HepG2 (cell line): ENCODE measurements around the gene SMTN. TPM values are rescaled to one million over a fixed set of nuclear protein-coding genes. Genes with fewer than 3 reads are reported as not detected.
A peak's percentile ranks its signal among the peaks of the same experiment; 100 is the strongest.

ENCODE experiments used
- CTCF ChIP-seq: sonication (generic); formaldehyde crosslinking; IDR thresholded peaks from 2 replicates; pipeline ENCODE4 v1.5.0; 2020; ENCODE audit warnings: mild to moderate bottlenecking, missing genetic modification reagents, moderate library complexity
- GABPA ChIP-seq, 2 experiments: IDR thresholded peaks; 2 replicates each; pipeline ENCODE4 v1.6.1; 2011 to 2016; ENCODE audit warnings: low read depth in 2 of 2, low read length in 1 of 2, missing biosample characterization in 1 of 2, missing genetic modification characterization in 1 of 2
- GPBP1L1 ChIP-seq: sonication (generic); formaldehyde crosslinking; IDR thresholded peaks from 2 replicates; pipeline ENCODE4 v1.5.0; 2020; ENCODE audit warnings: mild to moderate bottlenecking, missing genetic modification reagents
- JUND ChIP-seq: sonication (generic); formaldehyde crosslinking; IDR thresholded peaks from 2 replicates; pipeline ENCODE4 v1.8.0; 2022; ENCODE audit warnings: mild to moderate bottlenecking, missing genetic modification reagents
- SAP130 ChIP-seq: IDR thresholded peaks from 2 replicates; pipeline ENCODE4 v1.6.1; 2016; ENCODE audit warnings: low read depth
- SYNCRIP ChIP-seq: fragments of 200-400 bp; formaldehyde crosslinking; IDR thresholded peaks from 2 replicates; pipeline ENCODE4 v1.6.1; 2018; ENCODE audit warnings: mild to moderate bottlenecking, low read depth, low read length; ENCODE audit not compliant: insufficient read depth
- ZBTB7A ChIP-seq: sonication (generic); formaldehyde crosslinking; IDR thresholded peaks from 2 replicates; pipeline ENCODE4 v1.8.0; 2022; ENCODE audit warnings: mild to moderate bottlenecking, missing genetic modification reagents
- polyA plus RNA-seq, 8 experiments: library from polyadenylated mRNA; depleted of rRNA in 3 of 8; stranded (reverse) in 7 of 8; unstranded in 1 of 8; fragments of >200 nt; fragmentation: Illumina TruSeq in 4 of 8; extraction: Trizol in 4 of 8; gene quantifications; 2 replicates each; pipeline versions ENCODE4 v1.2.1 to v1.2.3, GENCODE V29; 2011 to 2016; ENCODE audit warnings: low read depth in 4 of 8, missing spikeins in 1 of 8, mixed read lengths in 1 of 8; ENCODE audit not compliant: insufficient read depth in 1 of 8
- total RNA-seq, 5 experiments: library from RNA; depleted of rRNA; stranded (reverse); fragments of >200 nt; fragmentation: Illumina TruSeq; extraction: Trizol; gene quantifications; 2 replicates each; pipeline ENCODE4 v1.2.3, GENCODE V29; 2016; ENCODE audit warnings: low read depth in 1 of 5
- TF ChIP-seq, protein P1 (sequence below): sonication (generic); formaldehyde crosslinking; IDR thresholded peaks from 2 replicates; pipeline ENCODE4 v1.4.0; 2020; ENCODE audit warnings: missing genetic modification reagents
- TF ChIP-seq, protein P2 (sequence below): sonication (generic); formaldehyde crosslinking; IDR thresholded peaks from 2 replicates; pipeline ENCODE4 v1.4.0; 2020; ENCODE audit warnings: missing genetic modification reagents

Gene SMTN
- total and polyA plus RNA-seq, 2 of the 13 experiments (the other 11 are each of a cell fraction or from before 2014, with no cell fraction given): 14.7 to 26.1 TPM

- TF ChIP-seq CTCF (CRISPR knock-in tag) (no peak), GABPA (IDR thresholded peaks at IDR 0.05; ENCODE audit: low read depth, low read length) (no peak), GABPA (CRISPR knock-in tag; IDR thresholded peaks at IDR 0.05; ENCODE audit: low read depth) (peak; percentile 45; the same call in 1 of the 2 replicates), SAP130 (CRISPR knock-in tag) (peak; percentile 16; the same call in 1 of the 2 replicates), ZBTB7A (CRISPR knock-in tag) (no peak), GPBP1L1 (CRISPR knock-in tag) (no peak), JUND (CRISPR knock-in tag) (0 out of 2 replicates have a peak, but pooled peaks have one; percentile 26), SYNCRIP (no peak)
- TF ChIP-seq, protein P1, sequence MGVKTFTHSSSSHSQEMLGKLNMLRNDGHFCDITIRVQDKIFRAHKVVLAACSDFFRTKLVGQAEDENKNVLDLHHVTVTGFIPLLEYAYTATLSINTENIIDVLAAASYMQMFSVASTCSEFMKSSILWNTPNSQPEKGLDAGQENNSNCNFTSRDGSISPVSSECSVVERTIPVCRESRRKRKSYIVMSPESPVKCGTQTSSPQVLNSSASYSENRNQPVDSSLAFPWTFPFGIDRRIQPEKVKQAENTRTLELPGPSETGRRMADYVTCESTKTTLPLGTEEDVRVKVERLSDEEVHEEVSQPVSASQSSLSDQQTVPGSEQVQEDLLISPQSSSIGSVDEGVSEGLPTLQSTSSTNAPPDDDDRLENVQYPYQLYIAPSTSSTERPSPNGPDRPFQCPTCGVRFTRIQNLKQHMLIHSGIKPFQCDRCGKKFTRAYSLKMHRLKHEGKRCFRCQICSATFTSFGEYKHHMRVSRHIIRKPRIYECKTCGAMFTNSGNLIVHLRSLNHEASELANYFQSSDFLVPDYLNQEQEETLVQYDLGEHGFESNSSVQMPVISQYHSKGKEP (CRISPR knock-in tag): no peak
- TF ChIP-seq, protein P2, sequence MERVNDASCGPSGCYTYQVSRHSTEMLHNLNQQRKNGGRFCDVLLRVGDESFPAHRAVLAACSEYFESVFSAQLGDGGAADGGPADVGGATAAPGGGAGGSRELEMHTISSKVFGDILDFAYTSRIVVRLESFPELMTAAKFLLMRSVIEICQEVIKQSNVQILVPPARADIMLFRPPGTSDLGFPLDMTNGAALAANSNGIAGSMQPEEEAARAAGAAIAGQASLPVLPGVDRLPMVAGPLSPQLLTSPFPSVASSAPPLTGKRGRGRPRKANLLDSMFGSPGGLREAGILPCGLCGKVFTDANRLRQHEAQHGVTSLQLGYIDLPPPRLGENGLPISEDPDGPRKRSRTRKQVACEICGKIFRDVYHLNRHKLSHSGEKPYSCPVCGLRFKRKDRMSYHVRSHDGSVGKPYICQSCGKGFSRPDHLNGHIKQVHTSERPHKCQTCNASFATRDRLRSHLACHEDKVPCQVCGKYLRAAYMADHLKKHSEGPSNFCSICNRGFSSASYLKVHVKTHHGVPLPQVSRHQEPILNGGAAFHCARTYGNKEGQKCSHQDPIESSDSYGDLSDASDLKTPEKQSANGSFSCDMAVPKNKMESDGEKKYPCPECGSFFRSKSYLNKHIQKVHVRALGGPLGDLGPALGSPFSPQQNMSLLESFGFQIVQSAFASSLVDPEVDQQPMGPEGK (CRISPR knock-in tag): peak; percentile 37; the same call in 1 of the 2 replicates
Measured at GRCh38 chr22:31039393-31039792, 41.7 kb upstream of the SMTN start (continued).
